Psoas muscle (tissue), 8 donors: ENCODE measurements around the gene TSTD2. TPM values are rescaled to one million over a fixed set of nuclear protein-coding genes. Genes with fewer than 3 reads are reported as not detected.

Experiments used
- ATAC-seq, 4 donors: fragments of 200-7000 bp; cut with Tn5 transposase; one replicate each; pipeline ENCODE4 v1.9.1; 2020; ENCODE audit warnings: moderate library complexity in 3 of 4, mild to moderate bottlenecking in 2 of 4
- DNase-seq, 2 donors: peaks; one replicate each; pipeline ENCODE4 v3.0.0-alpha.2; 2020
- H3K27ac ChIP-seq: fragments of 200-600 bp; one replicate; pipeline ENCODE4 v1.8.0; 2022
- H3K27me3 ChIP-seq, 3 donors: fragments of 200-600 bp in 1 of 3; one replicate each; pipeline versions ENCODE4 v1.6.1 to v1.8.0; 2013 to 2022; ENCODE audit warnings: low read length in 2 of 3, mild to moderate bottlenecking in 2 of 3, moderate library complexity in 1 of 3; ENCODE audit not compliant: insufficient read depth in 3 of 3
- H3K36me3 ChIP-seq, 2 donors: fragments of 200-600 bp in 1 of 2; one replicate each; pipeline versions ENCODE4 v1.6.1 to v1.8.0; 2013 to 2022; ENCODE audit warnings: low read depth in 1 of 2, mild to moderate bottlenecking in 1 of 2, moderate library complexity in 1 of 2; ENCODE audit not compliant: insufficient read depth in 1 of 2
- H3K4me1 ChIP-seq: fragments of 200-600 bp; one replicate; pipeline ENCODE4 v1.8.0; 2022
- H3K4me3 ChIP-seq: fragments of 200-600 bp; one replicate; pipeline ENCODE4 v1.8.0; 2022; ENCODE audit warnings: mild to moderate bottlenecking
- H3K9me3 ChIP-seq: fragments of 200-600 bp; one replicate; pipeline ENCODE4 v1.8.0; 2022
- CTCF ChIP-seq: fragments of 200-600 bp; IDR thresholded peaks from one replicate; pipeline ENCODE4 v1.8.0; 2022; ENCODE audit warnings: antibody characterized with exemption
- WGBS, 3 donors: extraction: QIAGEN DNeasy Blood & Tissue Kit; methylation state at CpG; one replicate each; pipeline versions ENCODE4 v1.1.6 to v1.1.7; 2013; 5-methylcytosine and 5-hydroxymethylcytosine counted together
- intact Hi-C, 2 donors: fragments of 100-400 bp; cut with DNase I; formaldehyde crosslinking; loops; one replicate each; pipeline versions ENCODE4 v1.11.0 to v1.14.2; 2022
- long read RNA-seq, 2 donors: library from polyadenylated mRNA; unstranded; transcript quantifications; one replicate each; pipeline ENCODE4 v2.0.0, GENCODE V29; 2021
- polyA plus RNA-seq, 3 donors: library from polyadenylated mRNA; stranded (reverse); fragments of 200-250 nt; gene quantifications; one replicate each; pipeline ENCODE4 v1.2.3, GENCODE V29; 2013
- total RNA-seq, 4 donors: library from RNA; stranded (reverse); fragmentation: NEBNext Ultra II Directional in 2 of 4; extraction: Animal tissue kit (Norgen Biotek cat#: 25700) in 2 of 4; gene quantifications; one replicate each; pipeline versions ENCODE4 v1.2.1 to v1.2.4, GENCODE V29; 2021 to 2023
- donor health status: healthy with polysubstance abuse.
- donor health status: DM: no; HTN: no; CAD: no; lungs with moderate emphysema.
- donor health status: Bipolar disorder and iron deficiency.
- donor health status: healthy.
- donor health status: DM: yes; HTN: yes; CAD: no.
- donor health status: DM: no; HTN: no; CAD: no.
- donor health status: DM: no; HTN: no; CAD: no.
- donor health status: DM: yes; HTN: yes; CAD: no.

TSTD2 gene
- total RNA-seq (10 to 100 TPM; 17.1 to 22.9 (median 19.4) TPM), polyA plus RNA-seq (10 to 100 TPM; 16.2 to 22.7 (median 17.4) TPM)
- long read RNA-seq, donor 1, full-length matches to known transcripts: 17 of 20 reads
- long read RNA-seq, donor 1, partial matches to known transcripts: 1 of 20 reads
- long read RNA-seq, donor 1, other reads (novel, unspliced or antisense): 2 of 20 reads
- long read RNA-seq, donor 2, full-length matches to known transcripts: 26 of 44 reads
- long read RNA-seq, donor 2, partial matches to known transcripts: 3 of 44 reads
- long read RNA-seq, donor 2, other reads (novel, unspliced or antisense): 15 of 44 reads

GRCh38 chr9:97632985-97633858 is at the start of gene TSTD2, which contains the start of gene NCBP1:
TSTD2 (minus strand) TSS chr9:97633368; CDS start chr9:97627562, 5,806 bp downstream.
NCBP1 (plus strand) TSS chr9:97633821; CDS start chr9:97633882, 61 bp downstream.
- Histone ChIP-seq H3K27me3 (no peaks in the 10 kb centered on the region), H3K4me3 (peak within 1 kb of the TSS; percentile 90), H3K9me3 (no peaks in the 10 kb centered on the region), H3K27ac (peak within 1 kb of the TSS; percentile 94), H3K36me3 (no peaks in the 10 kb centered on the region), H3K4me1 (peaks cover 65% of the 10 kb centered on the region)
- intact Hi-C loops: loop anchor here in 1 of 2 donors (5.0 kb wide), 1 partner anchor 856 kb away; the partner anchor contains the start of gene ZNF510
- WGBS, 3 donors: 0 to 1% (median 1%) methylated on average over 68 to 83 of the region's 83 CpGs
- DNase-seq (peak; percentile 97 to 99), ATAC-seq (peak; percentile 90 to 94 (median 91))
- no peak for TF ChIP-seq CTCF

GRCh38 chr9:97682242-97682641 is 49.1 kb upstream of the TSTD2 start:
- 92 to 96% (median 94%) methylated on average over 1 of the region's 1 CpG for WGBS, 3 donors
- Histone ChIP-seq H3K4me1 (no peaks in the 10 kb centered on the region), H3K9me3 (no peaks in the 10 kb centered on the region), H3K27me3 (no peaks in the 10 kb centered on the region), H3K4me3 (no peak overlapping the region), H3K36me3 (peaks cover 6 to 100% of the 10 kb centered on the region in 2 donors), H3K27ac (no peak overlapping the region)
- DNase-seq: no peak
- intact Hi-C loops: loop anchor here in 1 of 2 donors (5.0 to 10.0 kb wide), 2 partner anchors 40 to 217 kb away; no protein-coding TSS in a partner anchor
- ATAC-seq: no peak
- TF ChIP-seq CTCF: no peak

GRCh38 chr9:97675655-97676054 is 42.5 kb upstream of the TSTD2 start:
- peak overlapping the region; percentile 5 for H3K27ac ChIP-seq
- no peak for ATAC-seq
- no peaks in the 10 kb centered on the region for H3K27me3 ChIP-seq

GRCh38 chr9:97673922-97674321 is 40.8 kb upstream of the TSTD2 start:
- ATAC-seq (no peak), DNase-seq (no peak)
- Histone ChIP-seq H3K9me3 (no peaks in the 10 kb centered on the region), H3K4me3 (no peak overlapping the region), H3K27ac (no peak overlapping the region), H3K36me3 (peaks cover 18 to 100% of the 10 kb centered on the region in 2 donors), H3K27me3 (no peaks in the 10 kb centered on the region), H3K4me1 (no peaks in the 10 kb centered on the region)
- no peak for TF ChIP-seq CTCF
- 90 to 95% (median 90%) methylated on average over 3 of the region's 3 CpGs for WGBS, 3 donors
- intact Hi-C loops: no loop called here

More at GRCh38 chr9:97675655-97676054, 42.5 kb upstream of the TSTD2 start:
- DNase-seq: no peak
- intact Hi-C loops: no loop called here
- TF ChIP-seq CTCF: no peak
- H3K36me3 ChIP-seq: peaks cover 17 to 100% of the 10 kb centered on the region in 2 donors
- no peaks in the 10 kb centered on the region for H3K9me3 ChIP-seq
- WGBS, 3 donors: 72 to 81% (median 76%) methylated on average over 3 of the region's 3 CpGs
- H3K4me1 ChIP-seq: no peaks in the 10 kb centered on the region
- H3K4me3 ChIP-seq: no peak overlapping the region
